IMR-90 (cell line): ENCODE results near the gene OLAH. TPM values are rescaled to one million over a fixed set of nuclear protein-coding genes. Genes with fewer than 3 reads are reported as not detected.
A peak's percentile ranks its signal among the peaks of the same experiment; 100 is the strongest.

Source experiments
- ATAC-seq: fragments of 200-7000 bp; cut with Tn5 transposase; 2 replicates; pipeline ENCODE4 v1.9.1; 2020; ENCODE audit warnings: low read depth, mild to moderate bottlenecking, moderate library complexity
- Bru-seq: library from RNA; stranded (reverse); fragments of 400-500 nt; gene quantifications from one replicate; lab custom pipeline; 2021; lab: Mats Ljungman, UMichigan
- BruChase-seq, 2 experiments: library from RNA; stranded (reverse); fragments of 400-500 nt; gene quantifications; one replicate each; lab custom pipeline; 2021; lab: Mats Ljungman, UMichigan
- BruUV-seq: library from RNA; stranded (reverse); fragments of 400-500 nt; replicated peaks from 2 replicates; lab custom pipeline; 2021; lab: Mats Ljungman, UMichigan
- CTCF ChIA-PET: fragments of 300-600 bp; formaldehyde crosslinking; extraction: SDS; loops from one replicate; lab custom pipeline; 2021; ENCODE audit warnings: antibody characterized with exemption; lab: Yijun Ruan, JAX
- POLR2A ChIA-PET: fragments of 300-600 bp; sonication (Branson Sonifier 250); formaldehyde crosslinking; loops from one replicate; lab custom pipeline; 2022; ENCODE audit warnings: antibody characterized with exemption; ENCODE audit not compliant: unreplicated experiment; lab: Charles Lee
- DNase-seq: peaks from one replicate; pipeline ENCODE4 v3.0.0; 2013
- H2AFZ ChIP-seq: replicated peaks from 2 replicates; pipeline ENCODE3; 2013; ENCODE audit warnings: low read length, mild to moderate bottlenecking; ENCODE audit not compliant: poor library complexity
- H2AK5ac ChIP-seq: 2 replicates; pipeline ENCODE4 v1.6.1; 2013; ENCODE audit warnings: low read depth, low read length, inconsistent platforms
- H2AK9ac ChIP-seq: replicated peaks from 2 replicates; pipeline ENCODE3; 2013; ENCODE audit warnings: mild to moderate bottlenecking, low read depth, low read length, moderate library complexity; ENCODE audit not compliant: poor library complexity
- H2BK120ac ChIP-seq: 2 replicates; pipeline ENCODE4 v1.6.1; 2013; ENCODE audit warnings: low read depth, low read length, inconsistent platforms
- H2BK15ac ChIP-seq: 3 replicates; pipeline ENCODE4 v1.6.1; 2013; ENCODE audit warnings: low read depth, low read length, inconsistent platforms
- H2BK20ac ChIP-seq: 2 replicates; pipeline ENCODE4 v1.6.1; 2013; ENCODE audit warnings: low read depth, mild to moderate bottlenecking, inconsistent platforms, low read length, moderate library complexity
- H2BK5ac ChIP-seq: 2 replicates; pipeline ENCODE4 v1.6.1; 2013; ENCODE audit warnings: mild to moderate bottlenecking, low read depth, low read length, inconsistent platforms; ENCODE audit not compliant: poor library complexity, severe bottlenecking
- H3K14ac ChIP-seq: replicated peaks from 2 replicates; pipeline ENCODE4 v1.6.1; 2013; ENCODE audit warnings: low read depth, low read length, inconsistent platforms
- H3K18ac ChIP-seq: 2 replicates; pipeline ENCODE4 v1.6.1; 2013; ENCODE audit warnings: low read depth, low read length, control low read depth
- H3K23ac ChIP-seq: 2 replicates; pipeline ENCODE4 v1.6.1; 2013; ENCODE audit warnings: low read depth, low read length, inconsistent platforms
- H3K27ac ChIP-seq: 2 replicates; pipeline ENCODE4 v1.5.1; 2013; ENCODE audit warnings: mild to moderate bottlenecking, control low read depth, low read length; ENCODE audit not compliant: insufficient read depth
- H3K27me3 ChIP-seq: 2 replicates; pipeline ENCODE4 v1.6.1; 2013; ENCODE audit warnings: low read length; ENCODE audit not compliant: control insufficient read depth, insufficient read depth
- H3K36me3 ChIP-seq: 2 replicates; pipeline ENCODE4 v1.6.1; 2013; ENCODE audit warnings: low read length, mixed read lengths; ENCODE audit not compliant: control insufficient read depth, insufficient read depth
- H3K4ac ChIP-seq: 2 replicates; pipeline ENCODE4 v1.6.1; 2013; ENCODE audit warnings: low read depth, low read length, inconsistent platforms
- H3K4me1 ChIP-seq: 2 replicates; pipeline ENCODE4 v1.6.1; 2013; ENCODE audit warnings: low read length, mixed read lengths; ENCODE audit not compliant: control insufficient read depth, insufficient read depth
- H3K4me2 ChIP-seq: 2 replicates; pipeline ENCODE4 v1.6.1; 2013; ENCODE audit warnings: low read depth, mild to moderate bottlenecking, control low read depth, low read length, moderate library complexity
- H3K4me3 ChIP-seq: 2 replicates; pipeline ENCODE4 v1.5.1; 2013; ENCODE audit warnings: low read depth, mild to moderate bottlenecking, control low read depth, low read length, moderate library complexity; ENCODE audit not compliant: insufficient read depth
- H3K56ac ChIP-seq: 2 replicates; pipeline ENCODE4 v1.6.1; 2013; ENCODE audit warnings: low read length, inconsistent platforms; ENCODE audit not compliant: insufficient read depth; ENCODE audit errors: extremely low read depth
- H3K79me1 ChIP-seq, 2 experiments: 2 replicates each; pipeline ENCODE4 v1.6.1; 2013; ENCODE audit warnings: low read length in 2 of 2, inconsistent platforms in 1 of 2, low read depth in 1 of 2
- H3K9ac ChIP-seq: 2 replicates; pipeline ENCODE4 v1.6.1; 2013; ENCODE audit warnings: low read depth, low read length, control low read depth
- H3K9me1 ChIP-seq: 2 replicates; pipeline ENCODE4 v1.6.1; 2013; ENCODE audit warnings: low read length, inconsistent platforms; ENCODE audit not compliant: insufficient read depth
- H3K9me3 ChIP-seq: 2 replicates; pipeline ENCODE4 v1.6.1; 2013; ENCODE audit warnings: low read length; ENCODE audit not compliant: control insufficient read depth, insufficient read depth
- H4K20me1 ChIP-seq: 2 replicates; pipeline ENCODE4 v1.6.1; 2013; ENCODE audit warnings: low read length, inconsistent platforms; ENCODE audit not compliant: insufficient read depth
- H4K5ac ChIP-seq: 2 replicates; pipeline ENCODE4 v1.6.1; 2013; ENCODE audit warnings: mild to moderate bottlenecking, low read depth, low read length, control low read depth
- H4K8ac ChIP-seq, 2 experiments: 2 replicates each; pipeline ENCODE4 v1.6.1; 2013; ENCODE audit warnings: low read depth in 2 of 2, low read length in 2 of 2, control low read depth in 1 of 2, inconsistent platforms in 1 of 2
- H4K91ac ChIP-seq: 2 replicates; pipeline ENCODE4 v1.6.1; 2013; ENCODE audit warnings: low read depth, low read length, inconsistent platforms; ENCODE audit not compliant: insufficient read depth
- BHLHE40 ChIP-seq: fragments of 150-350 bp; IDR thresholded peaks from 2 replicates; pipeline ENCODE4 v1.6.1; 2016; ENCODE audit warnings: mild to moderate bottlenecking, low read depth, low read length
- CEBPB ChIP-seq: IDR thresholded peaks from 2 replicates; pipeline ENCODE4 v1.6.1; 2012; ENCODE audit warnings: low read depth, low read length, improper control_type of control experiment
- CHD1 ChIP-seq: IDR thresholded peaks from 2 replicates; pipeline ENCODE4 v1.6.1; 2012; ENCODE audit warnings: low read depth, low read length, improper control_type of control experiment
- CTCF ChIP-seq: conservative IDR thresholded peaks from 2 replicates; pipeline ENCODE4 v1.5.1; 2012; ENCODE audit warnings: mild to moderate bottlenecking, low read depth, low read length, improper control_type of control experiment
- ELK1 ChIP-seq: fragments of 150-350 bp; IDR thresholded peaks from 2 replicates; pipeline ENCODE4 v1.6.1; 2016; ENCODE audit warnings: low read depth, mild to moderate bottlenecking, low read length, moderate library complexity, borderline replicate concordance
- FOS ChIP-seq: fragments of 150-350 bp; IDR thresholded peaks from 2 replicates; pipeline ENCODE4 v1.6.1; 2016; ENCODE audit warnings: low read depth, low read length
- MAFK ChIP-seq: IDR thresholded peaks from 2 replicates; pipeline ENCODE4 v1.6.1; 2012; ENCODE audit warnings: low read depth, low read length, improper control_type of control experiment
- MAZ ChIP-seq: IDR thresholded peaks from 2 replicates; pipeline ENCODE4 v1.6.1; 2012; ENCODE audit warnings: low read depth, mild to moderate bottlenecking, low read length, improper control_type of control experiment, moderate library complexity, borderline replicate concordance
- MXI1 ChIP-seq: IDR thresholded peaks from 2 replicates; pipeline ENCODE4 v1.6.1; 2012; ENCODE audit warnings: low read depth, mild to moderate bottlenecking, low read length, moderate library complexity, borderline replicate concordance
- NFE2L2 ChIP-seq: fragments of 150-350 bp; IDR thresholded peaks from 2 replicates; pipeline ENCODE4 v1.6.1; 2016; ENCODE audit warnings: low read depth, mild to moderate bottlenecking, low read length
- POLR2A ChIP-seq: IDR thresholded peaks from 2 replicates; pipeline ENCODE4 v1.6.1; 2012; ENCODE audit warnings: mild to moderate bottlenecking, low read depth, low read length
- RAD21 ChIP-seq: IDR thresholded peaks from 2 replicates; pipeline ENCODE4 v1.6.1; 2012; ENCODE audit warnings: low read length, improper control_type of control experiment
- RCOR1 ChIP-seq: IDR thresholded peaks from 2 replicates; pipeline ENCODE4 v1.6.1; 2012; ENCODE audit warnings: mild to moderate bottlenecking, low read length, improper control_type of control experiment; ENCODE audit not compliant: insufficient replicate concordance
- RFX5 ChIP-seq: IDR thresholded peaks from 2 replicates; pipeline ENCODE4 v1.8.0; 2012; ENCODE audit warnings: low read depth, mild to moderate bottlenecking, low read length, moderate library complexity
- SMC3 ChIP-seq: fragments of 150-350 bp; IDR thresholded peaks from 2 replicates; pipeline ENCODE4 v1.6.1; 2016; ENCODE audit warnings: low read depth, mild to moderate bottlenecking, antibody characterized with exemption, low read length, moderate library complexity
- USF2 ChIP-seq: fragments of 150-350 bp; IDR thresholded peaks from 2 replicates; pipeline ENCODE4 v1.6.1; 2017; ENCODE audit warnings: mild to moderate bottlenecking, antibody characterized with exemption, low read length, low read depth
- WGBS, 2 experiments: methylation state at CpG; one replicate each; pipeline versions ENCODE4 v1.1.5 to v1.1.7; 2013; ENCODE audit warnings: missing lambda C conversion rate in 2 of 2; ENCODE audit not compliant: insufficient read length in 1 of 2; ENCODE audit errors: extremely low coverage in 2 of 2; 5-methylcytosine and 5-hydroxymethylcytosine counted together
- dilution Hi-C: fragments of 300-500 bp; cut with HindIII; formaldehyde crosslinking; loops from one replicate; pipeline ENCODE4 v1.14.3; 2018; ENCODE audit warnings: low sequenced_read_pairs; ENCODE audit not compliant: unreplicated experiment
- in situ Hi-C: fragments of 300-500 bp; cut with MboI; formaldehyde crosslinking; loops from 3 replicates; pipeline ENCODE4 v1.14.3; 2019; ENCODE audit warnings: low sequenced_read_pairs, inconsistent platforms, mixed read lengths
- intact Hi-C: fragments of 100-400 bp; cut with micrococcal nuclease; formaldehyde crosslinking; loops from 2 replicates; pipeline ENCODE4 v1.10.0; 2022
- long read RNA-seq: library from polyadenylated mRNA; unstranded; transcript quantifications from one replicate; pipeline ENCODE4 v2.0.0, GENCODE V29; 2021; ENCODE audit not compliant: unreplicated experiment
- polyA plus RNA-seq, 3 experiments: library from polyadenylated mRNA; depleted of rRNA; stranded (reverse); fragments of >200 nt; gene quantifications; 2 replicates each; pipeline ENCODE4 v1.2.3, GENCODE V29; 2012; ENCODE audit warnings: low replicate concordance in 1 of 3
- total RNA-seq: library from RNA; depleted of rRNA; stranded (reverse); fragments of >200 nt; gene quantifications from 2 replicates; pipeline ENCODE4 v1.2.3, GENCODE V29; 2012; rRNA removed

OLAH gene
- under 0.01 TPM in 1 of 2 replicates, not detected in the other for total RNA-seq
- not detected in 2 replicates for polyA plus RNA-seq (2012; rRNA removed)
- not detected in 2 replicates for polyA plus RNA-seq (2012; cell fraction: cytosol; rRNA removed)
- not detected in 2 replicates for polyA plus RNA-seq (2012; cell fraction: nucleus; rRNA removed; ENCODE audit: low replicate concordance)
- Bru-seq, nascent RNA = percentile 11 among the genes with signal in this experiment
- BruChase-seq, experiment 1, labeled RNA remaining after a 6-hour chase = percentile 16 among the genes with signal in this experiment
- BruChase-seq, experiment 2, labeled RNA remaining after a 2-hour chase = percentile 8 among the genes with signal in this experiment
- long read RNA-seq = 0 reads

GRCh38 chr10:15043674-15044073 lies at the start of gene OLAH:
OLAH (plus strand) TSS chr10:15043943; CDS start chr10:15047289, 3,346 bp downstream.
- Histone ChIP-seq H2AK5ac (no peak within 1 kb of the TSS), H3K18ac (no peak within 1 kb of the TSS), H2BK15ac (no peak within 1 kb of the TSS), H3K27ac (no peak within 1 kb of the TSS), H3K36me3 (no peaks in the 10 kb centered on the region), H3K4me1 (peaks cover 6% of the 10 kb centered on the region), H4K20me1 (no peaks in the 10 kb centered on the region), H3K9me1 (0 out of 2 replicates have a peak, but pooled peaks cover 3% of the 10 kb centered on the region), H2BK5ac (no peak within 1 kb of the TSS), H2AFZ (no peak within 1 kb of the TSS), H3K79me1 (no peaks in the 10 kb centered on the region), H4K5ac (no peak within 1 kb of the TSS), H2AK9ac (no peak within 1 kb of the TSS), H3K27me3 (peaks cover 5% of the 10 kb centered on the region), H4K91ac (no peak within 1 kb of the TSS), H2BK120ac (no peak within 1 kb of the TSS), H3K4me2 (no peak within 1 kb of the TSS), H3K23ac (no peak within 1 kb of the TSS), H3K4me3 (no peak within 1 kb of the TSS), H3K14ac (no peak within 1 kb of the TSS), H4K8ac (no peak within 1 kb of the TSS), H3K9ac (no peak within 1 kb of the TSS), H3K9me3 (no peaks in the 10 kb centered on the region), H2BK20ac (no peak within 1 kb of the TSS), H3K56ac (no peak within 1 kb of the TSS), H3K4ac (no peak within 1 kb of the TSS)
- TF ChIP-seq FOS = no peak
- no peak for TF ChIP-seq RAD21
- TF ChIP-seq MXI1 = no peak
- no peak for TF ChIP-seq NFE2L2
- TF ChIP-seq ELK1 = no peak
- no peak for TF ChIP-seq MAFK
- TF ChIP-seq MAZ = no peak
- TF ChIP-seq CHD1 = no peak
- TF ChIP-seq USF2 = no peak
- TF ChIP-seq RFX5 = no peak
- no peak for TF ChIP-seq POLR2A
- no peak for TF ChIP-seq CTCF
- no peak for TF ChIP-seq BHLHE40
- no peak for TF ChIP-seq CEBPB
- no peak for TF ChIP-seq RCOR1
- TF ChIP-seq SMC3 = no peak
- ChIA-PET POLR2A (no interaction called here), CTCF (no interaction called here)
- ATAC-seq (no peak), DNase-seq (no peak)
- BruUV-seq = no TSS peak
- intact Hi-C loops (no loop called here), in situ Hi-C loops (no loop called here), dilution Hi-C loops (no loop called here)
- no CpG with 5 or more reads among the region's 1 CpG for WGBS, 2 experiments
